MM.1S (cell line): ENCODE measurements around the gene SLC9A4.

ENCODE experiments used
- EZH2 ChIP-seq: fragments of 300-600 bp; sonication (generic); optimal IDR thresholded peaks from 2 replicates; pipeline ENCODE3; 2017; ENCODE audit warnings: low read depth, mild to moderate bottlenecking, antibody characterized with exemption, low read length, mixed read lengths
- TF ChIP-seq, protein P1 (sequence below): fragments of 300-600 bp; sonication (generic); IDR thresholded peaks from 2 replicates; pipeline ENCODE4 v1.5.1; 2016; ENCODE audit warnings: antibody characterized with exemption, low read length, mixed read lengths

DNA sequence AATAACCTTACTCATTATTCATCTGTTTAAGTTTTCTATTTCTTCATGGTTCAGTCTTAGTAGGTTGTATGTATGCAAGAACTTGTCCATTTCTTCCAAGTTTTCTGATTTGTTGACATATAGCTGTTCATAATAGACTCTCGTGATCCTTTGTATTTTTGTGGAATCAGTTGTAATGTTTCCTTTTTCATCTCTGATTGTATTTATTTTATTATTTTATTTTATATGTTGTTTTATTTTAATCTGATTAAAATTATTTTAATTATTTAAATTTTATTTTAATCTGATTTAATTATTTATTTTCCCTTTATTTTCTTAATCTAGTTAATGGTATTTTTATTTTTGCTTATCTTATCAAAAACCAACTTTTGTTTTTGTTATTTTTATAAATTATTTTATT lies 102.9 kb downstream of the SLC9A4 start:
- TF ChIP-seq, protein P1, sequence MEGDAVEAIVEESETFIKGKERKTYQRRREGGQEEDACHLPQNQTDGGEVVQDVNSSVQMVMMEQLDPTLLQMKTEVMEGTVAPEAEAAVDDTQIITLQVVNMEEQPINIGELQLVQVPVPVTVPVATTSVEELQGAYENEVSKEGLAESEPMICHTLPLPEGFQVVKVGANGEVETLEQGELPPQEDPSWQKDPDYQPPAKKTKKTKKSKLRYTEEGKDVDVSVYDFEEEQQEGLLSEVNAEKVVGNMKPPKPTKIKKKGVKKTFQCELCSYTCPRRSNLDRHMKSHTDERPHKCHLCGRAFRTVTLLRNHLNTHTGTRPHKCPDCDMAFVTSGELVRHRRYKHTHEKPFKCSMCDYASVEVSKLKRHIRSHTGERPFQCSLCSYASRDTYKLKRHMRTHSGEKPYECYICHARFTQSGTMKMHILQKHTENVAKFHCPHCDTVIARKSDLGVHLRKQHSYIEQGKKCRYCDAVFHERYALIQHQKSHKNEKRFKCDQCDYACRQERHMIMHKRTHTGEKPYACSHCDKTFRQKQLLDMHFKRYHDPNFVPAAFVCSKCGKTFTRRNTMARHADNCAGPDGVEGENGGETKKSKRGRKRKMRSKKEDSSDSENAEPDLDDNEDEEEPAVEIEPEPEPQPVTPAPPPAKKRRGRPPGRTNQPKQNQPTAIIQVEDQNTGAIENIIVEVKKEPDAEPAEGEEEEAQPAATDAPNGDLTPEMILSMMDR = no peak
- no peak for TF ChIP-seq EZH2
